Measurements from ENCODE around the gene PARD3B.

DNA sequence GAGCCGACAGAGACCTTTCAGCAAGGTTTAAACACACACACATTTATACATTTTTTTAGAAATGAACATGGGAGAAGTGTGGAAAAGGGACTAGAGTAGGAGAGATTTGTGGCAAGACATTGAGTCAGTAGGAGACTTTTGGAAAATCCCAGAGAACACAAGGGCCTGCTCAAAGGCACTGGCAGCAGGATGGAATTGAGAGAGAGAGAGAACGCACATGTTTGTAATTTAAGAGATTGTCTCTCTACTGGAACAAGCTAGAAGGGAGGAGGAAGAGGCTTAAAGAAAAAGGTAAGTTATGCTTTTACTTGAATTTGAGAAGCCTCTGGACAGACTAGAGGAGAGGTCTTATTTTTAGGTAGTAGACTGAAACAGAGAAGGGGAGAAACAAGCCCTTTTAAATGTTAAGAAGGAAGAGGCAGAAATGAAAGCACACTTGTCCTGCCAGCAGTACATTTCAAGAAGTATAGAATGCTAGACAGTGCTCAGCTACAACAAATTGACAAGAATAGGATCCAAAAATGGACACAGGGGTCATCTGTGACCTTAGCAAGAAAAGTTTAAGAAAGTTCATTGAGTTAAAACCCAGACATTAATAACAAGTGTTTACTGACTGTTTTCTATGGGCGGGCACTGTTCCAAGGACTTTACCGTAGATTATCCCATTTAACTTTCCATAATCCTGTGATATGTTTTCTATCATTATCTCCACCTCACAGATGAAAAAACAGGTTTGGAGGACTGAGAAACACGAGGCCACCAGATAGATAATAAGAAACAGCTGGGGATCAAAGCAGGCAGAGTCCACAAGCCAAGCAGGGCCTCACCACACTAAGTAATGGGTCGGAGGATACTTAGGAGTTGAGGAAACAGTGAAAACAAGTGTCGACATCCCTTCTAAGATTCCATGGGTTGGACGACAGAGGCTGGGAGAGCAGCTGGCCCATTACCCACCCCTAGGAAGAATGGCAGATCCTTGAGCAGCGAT is 830.5 kb downstream of the PARD3B start:
- no peak for TF ChIP-seq POLR2A (IDR thresholded peaks at IDR 0.05)
- no peak for TF ChIP-seq CTCF (IDR thresholded peaks at IDR 0.05)
